Gastrocnemius medialis (tissue), 4 donors: ENCODE data around the gene PECR. TPM values are rescaled to one million over a fixed set of nuclear protein-coding genes. Genes with fewer than 3 reads are reported as not detected.

Source experiments
- ATAC-seq, 2 donors: fragments of 150-250 bp; one replicate each; pipeline ENCODE4 v1.9.1; 2016
- DNase-seq, 2 donors: peaks; one replicate each; pipeline ENCODE4 v3.0.0-alpha.2; 2019
- H3K27ac ChIP-seq, 4 donors: fragments of 200-600 bp; sonication (generic); 1 replicate in 1 of 4; 2 replicates in 3 of 4; pipeline ENCODE4 v1.5.1; 2016 to 2018; ENCODE audit warnings: mild to moderate bottlenecking in 2 of 4, moderate library complexity in 1 of 4
- H3K27me3 ChIP-seq, 3 donors: fragments of 200-600 bp; sonication (generic) in 2 of 3; 1 replicate in 1 of 3; 2 replicates in 2 of 3; pipeline versions ENCODE4 v1.5.1 to v1.6.0; 2016 to 2019; ENCODE audit warnings: mild to moderate bottlenecking in 1 of 3, moderate library complexity in 1 of 3
- H3K36me3 ChIP-seq, 2 donors: fragments of 200-600 bp; sonication (generic) in 1 of 2; one replicate each; pipeline ENCODE4 v1.5.1; 2017 to 2018
- H3K4me1 ChIP-seq, 2 donors: fragments of 200-600 bp; sonication (generic) in 1 of 2; one replicate each; pipeline ENCODE4 v1.5.1; 2016 to 2017; ENCODE audit warnings: mild to moderate bottlenecking in 2 of 2
- H3K4me3 ChIP-seq, 4 donors: fragments of 200-600 bp; sonication (generic) in 3 of 4; 1 replicate in 1 of 4; 2 replicates in 3 of 4; pipeline ENCODE4 v1.5.1; 2016 to 2019; ENCODE audit warnings: mild to moderate bottlenecking in 2 of 4
- H3K9me3 ChIP-seq, 3 donors: fragments of 200-600 bp; sonication (generic) in 2 of 3; 1 replicate in 1 of 3; 2 replicates in 2 of 3; pipeline ENCODE4 v1.5.1; 2016 to 2019
- CTCF ChIP-seq, 5 experiments: fragments of 450-650 bp in 3 of 5; fragments of 200-600 bp in 2 of 5; sonication (generic) in 2 of 5; IDR thresholded peaks in 4 of 5; conservative IDR thresholded peaks in 1 of 5; 1 replicate in 4 of 5; 2 replicates in 1 of 5; pipeline ENCODE4 v1.5.1; 2016 to 2019; ENCODE audit warnings: antibody characterized with exemption in 5 of 5, mild to moderate bottlenecking in 3 of 5, moderate library complexity in 3 of 5
- POLR2A ChIP-seq, 2 donors: fragments of 450-650 bp; IDR thresholded peaks; one replicate each; pipeline ENCODE4 v1.6.1; 2017; ENCODE audit warnings: antibody characterized with exemption in 2 of 2, mild to moderate bottlenecking in 2 of 2, moderate library complexity in 2 of 2
- in situ Hi-C, 4 donors: fragments of 200-750 bp; cut with MboI; loops; one replicate each; pipeline versions ENCODE4 v1.15.0 to v1.8.0; 2017; ENCODE audit warnings: low sequenced_read_pairs in 4 of 4
- intact Hi-C: fragments of 100-400 bp; cut with DNase I; formaldehyde crosslinking; loops from one replicate; pipeline ENCODE4 v1.15.1; 2023; ENCODE audit warnings: low total_unique reads
- total RNA-seq, 4 donors: library from RNA; depleted of rRNA; stranded (reverse); fragments of >200 nt; gene quantifications; one replicate each; pipeline versions ENCODE4 v1.1.0 to v1.2.3, GENCODE V29; 2016

The PECR gene
- total RNA-seq, 4 donors from 2014 or later: 0.42 to 7.5 (median 1.5) TPM

DNA sequence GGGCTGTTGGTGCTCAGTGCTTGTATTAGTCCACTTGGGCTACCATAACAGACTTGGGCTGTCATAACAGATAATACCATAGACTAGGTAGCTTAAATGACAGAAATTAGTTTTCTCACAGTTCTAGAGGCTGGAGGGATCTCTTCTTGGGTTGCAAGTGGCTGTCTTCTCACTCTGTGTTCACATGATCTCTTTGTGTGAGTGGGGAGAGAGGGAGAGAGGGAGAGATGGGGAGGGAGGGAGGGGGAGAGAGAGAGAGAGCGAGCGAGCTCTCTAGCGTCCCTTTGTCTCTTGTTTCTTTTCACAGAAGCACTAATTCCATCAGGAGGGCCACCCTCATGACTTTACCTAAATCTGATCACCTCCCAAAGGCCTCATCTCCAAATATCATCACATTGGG is 23.1 kb upstream of the PECR start:
- no peak for ATAC-seq
- in situ Hi-C loops (loop anchor here in 3 of 4 donors (25.0 kb wide), 1 partner anchor 308 kb away; the partner anchor contains the start of gene SMARCAL1 (in 3 of the 3)), intact Hi-C loops (no loop called here)
- Histone ChIP-seq H3K4me3 (no peak overlapping the region), H3K36me3 (no peaks in the 10 kb centered on the region), H3K9me3 (no peaks in the 10 kb centered on the region), H3K27ac (no peak overlapping the region), H3K4me1 (peaks cover 3 to 4% of the 10 kb centered on the region in 2 donors), H3K27me3 (peaks cover 0 to 6% (median 2%) of the 10 kb centered on the region in 3 donors)
- TF ChIP-seq POLR2A (IDR thresholded peaks at IDR 0.05) (no peak), CTCF (IDR thresholded peaks at IDR 0.05 in 4 of 5, conservative IDR thresholded peaks at IDR 0.05 in 1 of 5) (no peak)
- no peak for DNase-seq

GRCh38 chr2:216103213-216103612 is 21.6 kb upstream of the PECR start:
- no peaks in the 10 kb centered on the region for H3K4me1 ChIP-seq
- intact Hi-C loops: no loop called here
- no peak overlapping the region for H3K27ac ChIP-seq
- H3K27me3 ChIP-seq: peaks cover 0 to 4% (median 2%) of the 10 kb centered on the region in 3 donors
- no peaks in the 10 kb centered on the region for H3K9me3 ChIP-seq
- H3K4me3 ChIP-seq: no peak overlapping the region
- DNase-seq: no peak
- TF ChIP-seq POLR2A (IDR thresholded peaks at IDR 0.05) (no peak), CTCF (IDR thresholded peaks at IDR 0.05 in 4 of 5, conservative IDR thresholded peaks at IDR 0.05 in 1 of 5) (no peak)
- ATAC-seq: no peak
- in situ Hi-C loops: loop anchor here in 3 of 4 donors (25.0 kb wide), 1 partner anchor 309 kb away; the partner anchor contains the start of gene SMARCAL1 (in 3 of the 3)
- H3K36me3 ChIP-seq: no peaks in the 10 kb centered on the region

GRCh38 chr2:216101109-216101508 is 19.5 kb upstream of the PECR start:
- H3K4me1 ChIP-seq: no peaks in the 10 kb centered on the region
- peaks cover 0 to 2% (median 0%) of the 10 kb centered on the region in 3 donors for H3K27me3 ChIP-seq
- DNase-seq (no peak), ATAC-seq (no peak)
- H3K4me3 ChIP-seq: no peak overlapping the region
- TF ChIP-seq POLR2A (IDR thresholded peaks at IDR 0.05) (no peak), CTCF (IDR thresholded peaks at IDR 0.05 in 4 of 5, conservative IDR thresholded peaks at IDR 0.05 in 1 of 5) (no peak)
- H3K36me3 ChIP-seq: no peaks in the 10 kb centered on the region
- no peak overlapping the region for H3K27ac ChIP-seq
- intact Hi-C loops: no loop called here
- in situ Hi-C loops: loop anchor here in 3 of 4 donors (25.0 kb wide), 1 partner anchor 311 kb away; the partner anchor contains the start of gene SMARCAL1 (in 3 of the 3)
- H3K9me3 ChIP-seq: no peaks in the 10 kb centered on the region

DNA sequence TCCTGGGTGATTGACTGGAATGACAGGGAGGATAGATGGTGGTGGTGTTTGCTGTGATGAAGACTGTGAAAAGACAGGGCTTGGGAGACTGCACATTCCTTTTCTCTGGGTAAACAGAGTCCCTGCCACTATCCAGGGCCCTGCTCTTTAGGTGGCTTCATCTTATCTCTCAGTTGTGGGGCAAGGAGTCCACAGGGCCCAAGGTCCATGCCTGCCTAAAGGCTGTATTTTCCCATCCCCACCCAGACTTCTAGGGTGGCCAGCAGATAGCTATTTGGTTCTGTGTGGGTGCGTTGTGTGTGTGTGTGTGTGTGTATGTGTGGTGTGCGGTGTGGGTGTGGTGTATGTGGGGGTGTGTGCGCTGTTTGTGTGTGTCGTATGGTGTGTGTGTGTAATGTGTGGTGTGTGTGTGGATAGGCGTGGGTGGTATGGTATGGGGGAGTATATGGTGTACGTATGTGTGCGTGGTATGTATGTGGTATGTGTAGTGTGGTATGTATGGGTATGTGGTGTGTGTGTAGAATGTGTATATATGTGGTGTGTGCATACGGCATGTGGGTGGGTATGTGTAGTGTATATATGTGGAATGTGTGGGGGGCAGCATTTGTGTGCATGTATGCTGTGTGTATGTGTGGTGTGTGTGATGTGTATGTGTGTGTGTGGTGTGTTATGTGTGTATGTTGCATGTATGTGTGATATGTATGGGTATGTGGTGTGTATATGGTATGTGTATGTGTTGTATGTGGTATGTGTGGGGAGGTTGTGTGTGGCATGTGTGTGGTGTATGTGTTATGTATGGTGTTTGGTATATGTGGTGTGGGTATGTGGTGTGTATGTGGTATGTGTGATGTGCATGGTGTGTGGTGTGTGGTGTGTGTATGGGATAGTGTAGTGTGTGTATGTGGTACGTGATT is 17.1 kb upstream of the PECR start:
- Histone ChIP-seq H3K9me3 (no peaks in the 10 kb centered on the region), H3K27ac (no peak overlapping the region), H3K4me1 (no peaks in the 10 kb centered on the region), H3K27me3 (no peaks in the 10 kb centered on the region), H3K36me3 (no peaks in the 10 kb centered on the region), H3K4me3 (no peak overlapping the region)
- no peak for DNase-seq
- intact Hi-C loops: no loop called here
- no peak for TF ChIP-seq POLR2A (IDR thresholded peaks at IDR 0.05)
- TF ChIP-seq CTCF (IDR thresholded peaks at IDR 0.05 in 4 of 5, conservative IDR thresholded peaks at IDR 0.05 in 1 of 5): no peak
- ATAC-seq: no peak
- in situ Hi-C loops: no loop called here
